Measurements from ENCODE around the gene SLFN13. TPM values are rescaled to one million over a fixed set of nuclear protein-coding genes. Genes with fewer than 3 reads are reported as not detected.

Gene SLFN13
- total RNA-seq, 3 donors from 2014 or later: 5.8 to 12.9 (median 8.2) TPM

DNA sequence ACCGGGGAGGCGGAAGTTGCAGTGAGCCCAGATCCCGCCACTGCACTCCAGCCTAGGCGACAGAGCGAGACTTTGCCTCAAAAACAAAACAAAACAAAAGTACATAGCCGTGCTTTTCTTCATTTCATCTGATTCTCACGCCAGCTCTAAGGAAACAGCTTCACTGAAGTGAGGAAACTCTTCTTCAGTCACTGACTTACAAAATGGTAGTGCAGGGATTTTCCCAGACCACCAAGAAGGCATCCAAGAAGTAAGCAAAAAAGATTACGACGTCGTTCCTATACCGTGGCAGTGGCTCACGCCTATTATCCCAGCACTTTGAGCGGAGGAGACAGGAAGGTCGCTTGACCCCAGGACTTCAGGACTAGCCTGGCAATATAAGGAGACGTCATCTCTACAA is 40.4 kb upstream of the SLFN13 start:
- intact Hi-C loops (cut with DNase I, micrococcal nuclease): no loop called here
- ATAC-seq (no peak), DNase-seq (no peak)
- no peaks in the 10 kb centered on the region for H3K36me3 ChIP-seq (ENCODE audit: low read depth)
- H3K9me3 ChIP-seq: no peaks in the 10 kb centered on the region
- no peak overlapping the region for H3K4me3 ChIP-seq
- H3K4me1 ChIP-seq (ENCODE audit: low read depth): no peaks in the 10 kb centered on the region
- TF ChIP-seq, protein P1, sequence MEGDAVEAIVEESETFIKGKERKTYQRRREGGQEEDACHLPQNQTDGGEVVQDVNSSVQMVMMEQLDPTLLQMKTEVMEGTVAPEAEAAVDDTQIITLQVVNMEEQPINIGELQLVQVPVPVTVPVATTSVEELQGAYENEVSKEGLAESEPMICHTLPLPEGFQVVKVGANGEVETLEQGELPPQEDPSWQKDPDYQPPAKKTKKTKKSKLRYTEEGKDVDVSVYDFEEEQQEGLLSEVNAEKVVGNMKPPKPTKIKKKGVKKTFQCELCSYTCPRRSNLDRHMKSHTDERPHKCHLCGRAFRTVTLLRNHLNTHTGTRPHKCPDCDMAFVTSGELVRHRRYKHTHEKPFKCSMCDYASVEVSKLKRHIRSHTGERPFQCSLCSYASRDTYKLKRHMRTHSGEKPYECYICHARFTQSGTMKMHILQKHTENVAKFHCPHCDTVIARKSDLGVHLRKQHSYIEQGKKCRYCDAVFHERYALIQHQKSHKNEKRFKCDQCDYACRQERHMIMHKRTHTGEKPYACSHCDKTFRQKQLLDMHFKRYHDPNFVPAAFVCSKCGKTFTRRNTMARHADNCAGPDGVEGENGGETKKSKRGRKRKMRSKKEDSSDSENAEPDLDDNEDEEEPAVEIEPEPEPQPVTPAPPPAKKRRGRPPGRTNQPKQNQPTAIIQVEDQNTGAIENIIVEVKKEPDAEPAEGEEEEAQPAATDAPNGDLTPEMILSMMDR (IDR thresholded peaks at IDR 0.05): no peak

DNA sequence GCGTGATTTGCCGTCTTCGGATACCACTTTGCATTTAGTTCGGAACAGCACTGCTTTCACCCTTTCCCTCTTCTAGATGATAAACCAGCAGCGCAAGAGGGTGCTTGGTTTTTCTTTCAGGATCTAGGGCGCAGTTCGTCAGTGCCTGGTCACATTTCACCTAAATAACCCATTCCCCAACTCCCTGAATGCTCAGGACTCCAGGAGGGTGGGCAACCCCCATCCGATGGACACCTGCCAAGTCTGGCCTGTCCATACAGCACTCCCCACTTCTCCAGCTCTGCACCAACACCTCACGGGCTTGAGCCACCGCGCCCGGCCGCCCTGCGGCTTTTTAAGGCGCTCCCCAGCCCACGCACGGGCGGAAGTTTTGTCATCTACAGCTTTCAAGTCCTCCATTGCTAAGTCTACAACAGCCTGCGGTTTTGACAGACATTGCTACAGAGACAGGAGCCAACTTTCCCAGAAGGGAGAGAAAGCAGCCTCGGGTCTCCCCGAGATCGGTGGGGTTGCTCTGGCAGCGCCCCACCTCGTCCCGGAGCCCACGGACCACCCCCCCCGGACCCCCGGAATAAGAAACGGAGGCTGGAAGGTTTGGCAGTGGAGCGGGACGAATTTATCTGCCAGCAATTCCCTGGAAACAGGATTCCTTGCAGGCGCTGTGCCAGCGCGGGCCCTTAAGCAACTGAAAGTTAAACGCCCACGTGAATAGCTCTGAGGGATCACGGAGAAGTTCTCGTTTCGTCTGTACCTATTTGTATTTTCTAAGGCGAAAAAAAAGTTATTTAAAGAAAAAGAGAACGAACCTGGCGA is 38.6 kb upstream of the SLFN13 start:
- H3K9me3 ChIP-seq: no peaks in the 10 kb centered on the region
- no peaks in the 10 kb centered on the region for H3K36me3 ChIP-seq (ENCODE audit: low read depth)
- intact Hi-C loops (cut with DNase I, micrococcal nuclease): no loop called here
- no peak overlapping the region for H3K4me3 ChIP-seq
- DNase-seq: peak; percentile 40 to 74 (median 57)
- no peaks in the 10 kb centered on the region for H3K4me1 ChIP-seq (ENCODE audit: low read depth)
- peak; percentile 75 for ATAC-seq
- TF ChIP-seq, protein P1 (IDR thresholded peaks at IDR 0.05): no peak

GRCh38 chr17:35479271-35479670 is 30.7 kb upstream of the SLFN13 start:
- Histone ChIP-seq H3K9me3 (no peaks in the 10 kb centered on the region), H3K4me3 (no peak overlapping the region), H3K36me3 (ENCODE audit: low read depth) (no peaks in the 10 kb centered on the region), H3K4me1 (ENCODE audit: low read depth) (no peaks in the 10 kb centered on the region)
- TF ChIP-seq, protein P1 (IDR thresholded peaks at IDR 0.05): no peak
- ATAC-seq (no peak), DNase-seq (no peak)
- intact Hi-C loops (cut with DNase I, micrococcal nuclease): no loop called here

- Histone ChIP-seq H3K4me1 (ENCODE audit: low read depth) (no peaks in the 10 kb centered on the region), H3K4me3 (no peak overlapping the region), H3K9me3 (no peaks in the 10 kb centered on the region), H3K36me3 (ENCODE audit: low read depth) (no peaks in the 10 kb centered on the region)
- TF ChIP-seq, protein P1 (IDR thresholded peaks at IDR 0.05): no peak
- DNase-seq (no peak), ATAC-seq (no peak)
- intact Hi-C loops (cut with DNase I, micrococcal nuclease): no loop called here
Measured at GRCh38 chr17:35477248-35477647, 28.7 kb upstream of the SLFN13 start.

DNA sequence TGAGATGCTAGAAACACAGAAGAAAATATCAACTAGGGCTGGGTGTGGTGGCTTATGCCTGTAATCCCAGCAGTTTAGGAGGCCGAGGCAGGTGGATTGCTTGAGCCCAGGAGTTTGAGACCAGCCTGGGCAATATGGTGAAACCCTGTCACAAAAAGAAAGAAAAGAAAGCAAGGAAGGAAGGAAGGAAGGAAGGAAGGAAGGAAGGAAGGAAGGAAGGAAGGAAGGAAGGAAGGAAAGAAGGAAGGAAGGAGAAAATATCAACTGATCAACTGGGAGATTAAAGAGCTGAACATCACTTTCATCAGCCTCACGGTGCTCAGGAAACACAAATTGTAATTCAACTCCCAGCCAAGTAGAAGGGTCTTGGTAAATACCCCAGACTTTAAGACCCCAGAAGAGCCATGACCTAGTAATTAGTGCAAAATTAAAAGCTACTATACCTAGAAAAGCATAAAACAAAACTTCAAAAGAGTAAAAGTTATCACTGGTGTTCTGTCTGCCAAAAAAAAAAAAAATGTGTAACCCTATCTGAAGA is 27.8 kb upstream of the SLFN13 start:
- H3K9me3 ChIP-seq: no peaks in the 10 kb centered on the region
- intact Hi-C loops (cut with DNase I, micrococcal nuclease): no loop called here
- TF ChIP-seq, protein P1 (IDR thresholded peaks at IDR 0.05): no peak
- no peak overlapping the region for H3K4me3 ChIP-seq
- ATAC-seq (no peak), DNase-seq (no peak)
- H3K36me3 ChIP-seq (ENCODE audit: low read depth): no peaks in the 10 kb centered on the region
- H3K4me1 ChIP-seq (ENCODE audit: low read depth): no peaks in the 10 kb centered on the region

Data from mucosa of descending colon (tissue), 3 donors.